Gastroesophageal sphincter (tissue), 4 donors: Measurements from ENCODE around the gene NCOA6. TPM values are rescaled to one million over a fixed set of nuclear protein-coding genes. Genes with fewer than 3 reads are reported as not detected.

Experiments used
- ATAC-seq: fragments of 150-250 bp; one replicate; pipeline ENCODE4 v1.9.1; 2016; ENCODE audit warnings: mild to moderate bottlenecking, moderate library complexity
- H3K27ac ChIP-seq, 4 donors: fragments of 200-600 bp; sonication (generic) in 3 of 4; 1 replicate in 3 of 4; 2 replicates in 1 of 4; pipeline ENCODE4 v1.5.1; 2016 to 2019
- H3K27me3 ChIP-seq: fragments of 200-600 bp; sonication (generic); one replicate; pipeline ENCODE4 v1.5.1; 2019
- H3K36me3 ChIP-seq, 2 donors: fragments of 200-600 bp; sonication (generic); one replicate each; pipeline ENCODE4 v1.5.1; 2019; ENCODE audit warnings: control low read depth in 1 of 2
- H3K4me1 ChIP-seq, 3 donors: fragments of 200-600 bp; sonication (generic); 1 replicate in 2 of 3; 2 replicates in 1 of 3; pipeline ENCODE4 v1.5.1; 2016 to 2019; ENCODE audit warnings: control low read depth in 2 of 3
- H3K4me3 ChIP-seq, 2 donors: fragments of 200-600 bp; sonication (generic); one replicate each; pipeline ENCODE4 v1.5.1; 2019; ENCODE audit warnings: mild to moderate bottlenecking in 1 of 2, moderate library complexity in 1 of 2
- H3K9me3 ChIP-seq, 3 donors: fragments of 200-600 bp; sonication (generic); one replicate each; pipeline ENCODE4 v1.5.1; 2017 to 2019; ENCODE audit warnings: control low read depth in 2 of 3
- CTCF ChIP-seq, 4 experiments: fragments of 200-600 bp in 2 of 4; fragments of 450-650 bp in 2 of 4; sonication (generic) in 1 of 4; IDR thresholded peaks; one replicate each; pipeline ENCODE4 v1.5.1; 2017 to 2019; ENCODE audit warnings: antibody characterized with exemption in 4 of 4, mild to moderate bottlenecking in 2 of 4, moderate library complexity in 2 of 4
- EP300 ChIP-seq: sonication (generic); formaldehyde crosslinking; IDR thresholded peaks from one replicate; pipeline ENCODE4 v1.6.1; 2017; ENCODE audit warnings: antibody characterized with exemption, mild to moderate bottlenecking
- POLR2A ChIP-seq, 2 donors: fragments of 450-650 bp; IDR thresholded peaks; one replicate each; pipeline ENCODE4 v1.6.1; 2017; ENCODE audit warnings: antibody characterized with exemption in 2 of 2, mild to moderate bottlenecking in 2 of 2, moderate library complexity in 1 of 2
- POLR2AphosphoS5 ChIP-seq: sonication (generic); formaldehyde crosslinking; IDR thresholded peaks from one replicate; pipeline ENCODE4 v1.6.1; 2017; ENCODE audit warnings: antibody characterized with exemption
- WGBS, 2 donors: methylation state at CpG; one replicate each; pipeline ENCODE4 v1.1.5; 2018; ENCODE audit warnings: low coverage in 1 of 2; 5-methylcytosine and 5-hydroxymethylcytosine counted together
- total RNA-seq, 4 donors: library from RNA; depleted of rRNA; stranded (reverse); fragments of >200 nt; gene quantifications; one replicate each; pipeline ENCODE4 v1.1.0, GENCODE V29; 2016

The NCOA6 gene
- total RNA-seq, 4 donors from 2014 or later = 15.2 to 37.0 (median 25.8) TPM

- H3K4me3 ChIP-seq = peak overlapping the region; percentile 83 to 97
- H3K4me1 ChIP-seq = peaks cover 0 to 59% (median 11%) of the 10 kb centered on the region in 3 donors
- no peaks in the 10 kb centered on the region for H3K27me3 ChIP-seq
- no peaks in the 10 kb centered on the region for H3K9me3 ChIP-seq
- 8 to 17% methylated on average over 1 of the region's 1 CpG for WGBS, 2 donors
- ATAC-seq = no peak
- TF ChIP-seq EP300 (no peak), POLR2A (IDR thresholded peaks at IDR 0.05) (no peak), CTCF (IDR thresholded peaks at IDR 0.05) (no peak), POLR2AphosphoS5 (no peak)
- H3K36me3 ChIP-seq = no peaks in the 10 kb centered on the region
- peak overlapping the region in 3 of 4 donors; percentile 93 to 98 (median 96) for H3K27ac ChIP-seq
Measured at GRCh38 chr20:34824026-34824425, 1.4 kb downstream of the NCOA6 start.

- Histone ChIP-seq H3K27ac (no peak overlapping the region), H3K36me3 (no peaks in the 10 kb centered on the region), H3K27me3 (no peaks in the 10 kb centered on the region), H3K4me3 (no peak overlapping the region), H3K9me3 (no peaks in the 10 kb centered on the region), H3K4me1 (peaks cover 0 to 86% (median 11%) of the 10 kb centered on the region in 3 donors)
- TF ChIP-seq POLR2A (IDR thresholded peaks at IDR 0.05) (no peak), POLR2AphosphoS5 (no peak), EP300 (no peak), CTCF (IDR thresholded peaks at IDR 0.05) (no peak)
- WGBS, 2 donors = 47 to 56% methylated on average over 7 to 8 of the region's 8 CpGs
- no peak for ATAC-seq
Measured at GRCh38 chr20:34820805-34821578, 4.5 kb downstream of the NCOA6 start.

- WGBS, 2 donors = 50 to 79% methylated on average over 2 of the region's 2 CpGs
- H3K4me1 ChIP-seq = peaks cover 0 to 67% (median 5%) of the 10 kb centered on the region in 3 donors
Measured at GRCh38 chr20:34817801-34818200, 7.7 kb downstream of the NCOA6 start.

GRCh38 chr20:34817072-34817471, 8.4 kb downstream of the NCOA6 start:
- peaks cover 0 to 61% (median 0%) of the 10 kb centered on the region in 3 donors for H3K4me1 ChIP-seq
- no peaks in the 10 kb centered on the region for H3K9me3 ChIP-seq
- 40 to 86% methylated on average over 1 to 2 of the region's 2 CpGs for WGBS, 2 donors
- ATAC-seq = no peak
- no peak overlapping the region for H3K4me3 ChIP-seq
- no peaks in the 10 kb centered on the region for H3K27me3 ChIP-seq
- TF ChIP-seq EP300 (no peak), POLR2AphosphoS5 (no peak), CTCF (IDR thresholded peaks at IDR 0.05) (no peak), POLR2A (IDR thresholded peaks at IDR 0.05) (no peak)
- H3K36me3 ChIP-seq = no peaks in the 10 kb centered on the region
- no peak overlapping the region for H3K27ac ChIP-seq

More at GRCh38 chr20:34817801-34818200, 7.7 kb downstream of the NCOA6 start:
- ATAC-seq = no peak
- Histone ChIP-seq H3K36me3 (no peaks in the 10 kb centered on the region), H3K9me3 (no peaks in the 10 kb centered on the region), H3K27me3 (no peaks in the 10 kb centered on the region), H3K27ac (no peak overlapping the region), H3K4me3 (no peak overlapping the region)
- TF ChIP-seq EP300 = no peak
- TF ChIP-seq POLR2A (IDR thresholded peaks at IDR 0.05) = no peak
- no peak for TF ChIP-seq POLR2AphosphoS5
- TF ChIP-seq CTCF (IDR thresholded peaks at IDR 0.05) = no peak

GRCh38 chr20:34815636-34816035, 9.8 kb downstream of the NCOA6 start:
- Histone ChIP-seq H3K9me3 (no peaks in the 10 kb centered on the region), H3K4me1 (peaks cover 0 to 53% (median 0%) of the 10 kb centered on the region in 3 donors), H3K36me3 (no peaks in the 10 kb centered on the region), H3K27me3 (no peaks in the 10 kb centered on the region), H3K4me3 (no peak overlapping the region), H3K27ac (no peak overlapping the region)
- WGBS, 2 donors = 73 to 89% methylated on average over 1 of the region's 1 CpG
- TF ChIP-seq POLR2A (IDR thresholded peaks at IDR 0.05) (no peak), POLR2AphosphoS5 (no peak), CTCF (IDR thresholded peaks at IDR 0.05) (no peak), EP300 (no peak)
- no peak for ATAC-seq
